Smooth muscle cell (in vitro differentiated cells): ENCODE measurements around the gene ZNF559. TPM values are rescaled to one million over a fixed set of nuclear protein-coding genes. Genes with fewer than 3 reads are reported as not detected.

Source experiments
- DNase-seq: peaks from one replicate; lab custom pipeline; 2025; ENCODE audit not compliant: unreplicated experiment; lab: John Stamatoyannopoulos, UW
- H2AFZ ChIP-seq: fragments of 200-600 bp; sonication (generic); 2 replicates; pipeline ENCODE4 v1.6.0; 2016; ENCODE audit warnings: antibody characterized with exemption, low read depth, mild to moderate bottlenecking
- H3F3A ChIP-seq: fragments of 200-600 bp; sonication (generic); 2 replicates; pipeline ENCODE4 v1.6.0; 2017; ENCODE audit warnings: antibody characterized with exemption, low read depth
- H3K27ac ChIP-seq: fragments of 200-600 bp; sonication (generic); 2 replicates; pipeline ENCODE4 v1.5.1; 2016; ENCODE audit warnings: low read depth, mild to moderate bottlenecking
- H3K27me3 ChIP-seq: fragments of 200-600 bp; sonication (generic); 2 replicates; pipeline ENCODE4 v1.6.1; 2016; ENCODE audit warnings: low read depth, mild to moderate bottlenecking
- H3K36me3 ChIP-seq: fragments of 200-600 bp; sonication (generic); 2 replicates; pipeline ENCODE4 v1.5.1; 2016; ENCODE audit warnings: low read depth
- H3K4me1 ChIP-seq: fragments of 200-600 bp; sonication (generic); 2 replicates; pipeline ENCODE4 v1.5.1; 2016; ENCODE audit warnings: low read depth
- H3K4me2 ChIP-seq: fragments of 200-600 bp; sonication (generic); 2 replicates; pipeline ENCODE4 v1.6.0; 2016; ENCODE audit warnings: mild to moderate bottlenecking
- H3K4me3 ChIP-seq: fragments of 200-600 bp; sonication (generic); 2 replicates; pipeline ENCODE4 v1.5.1; 2016; ENCODE audit warnings: mild to moderate bottlenecking
- H3K79me2 ChIP-seq: fragments of 200-600 bp; sonication (generic); 2 replicates; pipeline ENCODE4 v1.6.0; 2016; ENCODE audit warnings: low read depth, mild to moderate bottlenecking
- H3K9ac ChIP-seq: fragments of 200-600 bp; sonication (generic); 2 replicates; pipeline ENCODE4 v1.6.0; 2016; ENCODE audit warnings: low read depth
- H3K9me3 ChIP-seq: fragments of 200-600 bp; sonication (generic); replicated peaks from 2 replicates; pipeline ENCODE4 v1.5.1; 2016; ENCODE audit warnings: low read depth
- H4K20me1 ChIP-seq: fragments of 200-600 bp; sonication (generic); 2 replicates; pipeline ENCODE4 v1.6.0; 2016; ENCODE audit warnings: low read depth
- WGBS: methylation state at CpG from one replicate; pipeline ENCODE4 v1.1.7; 2016; ENCODE audit warnings: low lambda C conversion rate; 5-methylcytosine and 5-hydroxymethylcytosine counted together
- polyA plus RNA-seq: library from polyadenylated mRNA; unstranded; fragments of >200 nt; fragmentation: Nextera tagmentation; extraction: Ambion mirVana; gene quantifications from 2 replicates; pipeline ENCODE4 v1.2.1, GENCODE V29; 2016
- total RNA-seq: library from RNA; depleted of rRNA; stranded (reverse); fragments of >200 nt; gene quantifications from 2 replicates; pipeline ENCODE4 v1.2.3, GENCODE V29; 2014
- TF ChIP-seq, protein P1 (sequence below): fragments of 200-600 bp; sonication (generic); IDR thresholded peaks from 2 replicates; pipeline ENCODE4 v1.5.1; 2017; ENCODE audit warnings: borderline replicate concordance, mild to moderate bottlenecking, antibody characterized with exemption; ENCODE audit not compliant: insufficient read depth, poor library complexity, severe bottlenecking

Gene ZNF559
- total and polyA plus RNA-seq, 2 experiments from 2014 or later = 8.9 to 23.8 TPM

DNA sequence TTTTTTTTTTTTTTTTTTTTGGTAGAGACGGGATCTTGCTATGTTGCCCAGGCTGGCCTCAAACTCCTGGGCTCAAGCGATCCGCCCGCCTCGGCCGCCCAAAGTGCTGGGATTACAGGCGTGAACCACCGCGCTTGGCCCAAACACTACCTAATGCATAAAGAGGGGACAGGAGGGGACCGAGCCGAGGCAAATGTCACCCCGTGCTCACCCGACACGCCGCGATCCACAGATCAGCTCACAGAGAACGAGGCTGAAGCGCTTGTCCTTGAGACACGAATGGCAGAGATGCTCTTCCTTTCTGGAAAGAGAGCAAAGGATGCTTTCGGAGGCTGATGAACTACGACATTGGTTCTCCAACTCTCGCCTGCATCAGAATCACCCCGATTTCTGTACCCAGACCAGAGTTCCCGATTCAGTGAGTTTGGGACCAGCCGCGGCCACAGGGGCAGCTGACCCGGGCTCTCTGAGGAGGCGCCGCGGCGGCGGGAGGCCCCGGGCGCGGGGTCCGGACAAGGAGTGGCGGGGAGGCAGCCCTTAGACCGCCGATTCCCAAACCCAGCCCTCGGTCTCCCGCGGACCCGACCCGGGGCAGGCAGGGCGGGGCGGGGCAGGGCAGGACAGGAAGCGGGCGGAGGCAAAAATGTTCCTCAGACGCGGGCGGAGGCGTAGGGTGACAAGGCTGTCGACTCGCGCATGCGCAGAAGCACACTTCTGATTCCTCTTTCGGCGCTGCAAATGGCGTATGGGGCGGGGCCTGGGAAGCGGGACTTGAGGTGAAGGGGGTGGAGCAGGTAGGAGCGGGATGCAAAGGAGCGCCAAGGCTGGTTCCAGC, 14.6 kb upstream of the ZNF559 start, which contains the start of gene ZNF699:
Gene ZNF699, minus strand, starts transcription at position 700 of the 835 bp plus-strand sequence. CDS start 4,719 bp downstream, outside the sequence.
- TF ChIP-seq, protein P1, sequence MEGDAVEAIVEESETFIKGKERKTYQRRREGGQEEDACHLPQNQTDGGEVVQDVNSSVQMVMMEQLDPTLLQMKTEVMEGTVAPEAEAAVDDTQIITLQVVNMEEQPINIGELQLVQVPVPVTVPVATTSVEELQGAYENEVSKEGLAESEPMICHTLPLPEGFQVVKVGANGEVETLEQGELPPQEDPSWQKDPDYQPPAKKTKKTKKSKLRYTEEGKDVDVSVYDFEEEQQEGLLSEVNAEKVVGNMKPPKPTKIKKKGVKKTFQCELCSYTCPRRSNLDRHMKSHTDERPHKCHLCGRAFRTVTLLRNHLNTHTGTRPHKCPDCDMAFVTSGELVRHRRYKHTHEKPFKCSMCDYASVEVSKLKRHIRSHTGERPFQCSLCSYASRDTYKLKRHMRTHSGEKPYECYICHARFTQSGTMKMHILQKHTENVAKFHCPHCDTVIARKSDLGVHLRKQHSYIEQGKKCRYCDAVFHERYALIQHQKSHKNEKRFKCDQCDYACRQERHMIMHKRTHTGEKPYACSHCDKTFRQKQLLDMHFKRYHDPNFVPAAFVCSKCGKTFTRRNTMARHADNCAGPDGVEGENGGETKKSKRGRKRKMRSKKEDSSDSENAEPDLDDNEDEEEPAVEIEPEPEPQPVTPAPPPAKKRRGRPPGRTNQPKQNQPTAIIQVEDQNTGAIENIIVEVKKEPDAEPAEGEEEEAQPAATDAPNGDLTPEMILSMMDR = no peak
- Histone ChIP-seq H3K9ac (peak within 1 kb of the TSS; percentile 95), H4K20me1 (no peaks in the 10 kb centered on the region), H3F3A (peaks cover 3% of the 10 kb centered on the region), H3K4me3 (peak within 1 kb of the TSS; percentile 100), H3K79me2 (peaks cover 38% of the 10 kb centered on the region), H3K4me2 (peak within 1 kb of the TSS; percentile 96), H3K4me1 (peaks cover 12% of the 10 kb centered on the region), H3K27me3 (no peaks in the 10 kb centered on the region), H3K36me3 (peaks cover 2% of the 10 kb centered on the region), H3K27ac (peak within 1 kb of the TSS; percentile 94), H3K9me3 (no peaks in the 10 kb centered on the region), H2AFZ (peak within 1 kb of the TSS; percentile 88)
- 1% methylated on average over 57 of the region's 63 CpGs for WGBS
- peak; percentile 90 for DNase-seq

DNA sequence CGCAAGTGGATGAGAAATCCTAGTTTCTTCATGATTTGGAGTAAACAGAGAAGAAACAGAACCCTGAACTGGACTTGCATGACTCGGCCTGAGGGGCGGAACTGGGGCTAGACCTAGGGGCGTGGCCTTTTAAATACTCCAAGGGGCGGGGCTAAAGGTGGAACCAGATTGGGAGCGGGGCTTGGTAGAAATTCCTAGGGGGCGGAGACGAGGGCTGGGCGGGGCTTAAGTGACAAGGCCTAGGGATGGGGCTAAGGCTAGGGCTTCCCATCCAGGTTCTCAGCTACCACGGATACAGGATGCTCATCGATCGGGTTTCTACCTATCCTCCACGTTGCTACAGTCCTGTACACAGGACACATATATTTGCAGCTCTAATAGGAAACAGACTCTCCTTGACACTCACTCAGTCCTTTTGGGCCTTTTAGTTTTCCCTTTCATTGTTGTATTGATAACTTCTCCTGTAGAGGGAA, 14.0 kb upstream of the ZNF559 start:
- Histone ChIP-seq H3K9me3 (no peaks in the 10 kb centered on the region), H3K4me1 (peaks cover 12% of the 10 kb centered on the region), H3K4me3 (peak overlapping the region; percentile 100), H3K36me3 (no peaks in the 10 kb centered on the region), H3K79me2 (peaks cover 34% of the 10 kb centered on the region), H2AFZ (peak overlapping the region; percentile 88), H3K9ac (no peak overlapping the region), H3F3A (peaks cover 3% of the 10 kb centered on the region), H4K20me1 (no peaks in the 10 kb centered on the region), H3K4me2 (peak overlapping the region; percentile 96), H3K27ac (peak overlapping the region; percentile 94), H3K27me3 (no peaks in the 10 kb centered on the region)
- WGBS = 7% methylated on average over 13 of the region's 13 CpGs
- DNase-seq = no peak
- TF ChIP-seq, protein P1 = no peak

DNA sequence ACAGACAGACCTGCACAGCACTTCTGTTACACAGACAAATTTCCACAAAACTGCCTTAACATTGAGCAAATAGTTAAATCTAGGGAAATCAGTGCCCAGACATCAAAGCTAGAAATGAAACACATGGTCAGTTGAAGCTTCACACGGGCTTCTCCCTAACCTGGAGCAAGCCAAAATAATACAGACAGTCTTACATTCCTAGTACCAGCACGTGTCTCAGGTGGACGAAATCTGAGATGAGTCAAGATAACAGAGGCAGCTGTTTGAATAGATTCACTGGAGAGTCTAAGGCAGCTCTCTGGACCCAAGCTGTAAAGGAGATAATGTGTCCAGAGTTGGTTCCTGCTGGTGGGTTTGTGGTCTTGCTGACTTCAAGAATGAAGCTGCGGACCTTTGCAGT, 10.2 kb upstream of the ZNF559 start:
- TF ChIP-seq, protein P1 = no peak
- peaks cover 2% of the 10 kb centered on the region for H3K4me1 ChIP-seq

More for the DNA sequence above, 10.2 kb upstream of the ZNF559 start:
- no peak for DNase-seq
- Histone ChIP-seq H3K9ac (no peak overlapping the region), H3K27me3 (no peaks in the 10 kb centered on the region), H3K4me2 (no peak overlapping the region), H3F3A (peaks cover 3% of the 10 kb centered on the region), H3K27ac (no peak overlapping the region), H3K9me3 (no peaks in the 10 kb centered on the region), H3K4me3 (no peak overlapping the region), H3K79me2 (peaks cover 2% of the 10 kb centered on the region), H2AFZ (no peak overlapping the region), H3K36me3 (no peaks in the 10 kb centered on the region), H4K20me1 (no peaks in the 10 kb centered on the region)
- WGBS = 63% methylated on average over 4 of the region's 4 CpGs
